HG03354 (cell line): Measurements from ENCODE around the gene PGR.

Source experiments
- ATAC-seq: cut with Tn5 transposase; IDR thresholded peaks from one replicate; pipeline ENCODE4 v1.9.1; 2021; ENCODE audit warnings: mild to moderate bottlenecking; ENCODE audit not compliant: unreplicated experiment, poor library complexity, severe bottlenecking

Gene PGR

GRCh38 chr11:101129203-101129943, at the start of gene PGR:
Gene PGR, minus strand, starts transcription at chr11:101129813. Its CDS starts 743 bp downstream, at chr11:101129070.
- no peak for ATAC-seq

- ATAC-seq: no peak
Measured at GRCh38 chr11:101176381-101176780, 46.8 kb upstream of the PGR start.

GRCh38 chr11:101169944-101170343, 40.3 kb upstream of the PGR start:
- no peak for ATAC-seq

DNA sequence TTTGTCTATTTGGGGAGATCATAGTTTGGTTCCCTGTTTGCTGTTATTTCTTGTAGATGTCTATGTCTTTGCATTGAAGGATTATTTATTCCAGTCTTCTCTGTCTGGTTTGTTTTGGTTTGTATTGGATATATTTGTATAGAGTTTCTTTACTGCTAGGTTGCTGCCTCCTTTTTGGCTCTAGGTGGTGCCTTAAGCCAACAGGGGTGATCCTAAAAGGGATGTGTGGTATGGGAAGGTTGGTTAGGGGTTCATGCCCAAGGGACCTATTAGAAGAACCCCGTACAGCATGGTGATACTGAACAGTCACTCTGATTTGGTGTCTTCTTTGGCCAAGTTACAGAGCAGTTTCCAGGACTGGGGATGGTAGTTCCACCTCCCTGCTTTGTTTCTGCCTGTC, 36.4 kb upstream of the PGR start:
- ATAC-seq: no peak

GRCh38 chr11:101158119-101158518, 28.5 kb upstream of the PGR start:
- no peak for ATAC-seq

DNA sequence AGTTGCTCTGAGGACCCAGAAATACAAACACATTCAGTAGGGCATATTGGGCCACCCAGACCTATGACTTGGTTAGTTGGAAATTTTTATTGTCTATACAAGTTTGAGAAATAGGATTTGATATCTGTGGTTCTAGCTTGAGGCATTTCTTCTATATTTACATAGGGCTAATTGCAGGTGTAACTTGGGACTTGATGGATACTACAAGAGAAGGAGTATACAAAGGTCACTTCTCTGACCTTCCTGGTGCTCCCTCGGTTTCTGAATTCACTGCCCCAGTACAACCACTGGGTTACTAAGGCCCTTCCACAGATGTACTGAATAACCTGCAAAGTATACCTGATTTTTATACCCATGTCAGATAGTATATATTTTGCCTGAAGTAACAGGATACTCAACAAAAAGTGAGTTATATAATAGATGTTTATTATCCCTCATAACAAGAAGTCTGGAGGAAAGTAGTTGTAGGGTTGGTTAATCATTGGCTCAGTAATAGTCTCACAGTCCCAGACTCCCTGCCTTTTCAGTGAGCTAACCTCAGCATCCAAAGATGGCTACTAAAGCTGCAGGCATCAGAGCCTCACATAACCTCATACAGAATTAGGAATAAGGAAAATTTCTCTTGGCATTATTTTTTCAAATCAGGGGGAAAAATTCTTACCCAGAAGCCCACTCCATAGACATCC, 8.8 kb upstream of the PGR start:
- ATAC-seq: no peak

DNA sequence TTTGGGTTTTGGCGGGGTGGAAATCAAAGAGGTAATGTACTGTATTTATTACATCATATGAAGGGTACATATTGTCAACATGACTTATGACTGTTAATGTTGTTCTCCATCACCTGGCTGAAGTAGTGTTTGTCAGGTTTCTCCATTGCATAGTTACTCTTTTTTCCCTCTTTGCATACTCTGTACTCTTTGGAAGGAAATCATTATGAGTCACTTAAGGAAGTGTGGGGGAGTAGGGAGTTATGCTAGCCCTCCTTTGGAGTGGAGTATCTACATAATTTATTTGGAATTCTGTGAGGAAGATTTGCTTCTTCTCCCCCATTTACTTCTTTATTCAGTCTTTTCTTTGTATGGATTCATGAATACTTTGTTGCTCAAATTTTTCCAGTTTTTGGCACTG, 3.6 kb upstream of the PGR start:
- no peak for ATAC-seq

DNA sequence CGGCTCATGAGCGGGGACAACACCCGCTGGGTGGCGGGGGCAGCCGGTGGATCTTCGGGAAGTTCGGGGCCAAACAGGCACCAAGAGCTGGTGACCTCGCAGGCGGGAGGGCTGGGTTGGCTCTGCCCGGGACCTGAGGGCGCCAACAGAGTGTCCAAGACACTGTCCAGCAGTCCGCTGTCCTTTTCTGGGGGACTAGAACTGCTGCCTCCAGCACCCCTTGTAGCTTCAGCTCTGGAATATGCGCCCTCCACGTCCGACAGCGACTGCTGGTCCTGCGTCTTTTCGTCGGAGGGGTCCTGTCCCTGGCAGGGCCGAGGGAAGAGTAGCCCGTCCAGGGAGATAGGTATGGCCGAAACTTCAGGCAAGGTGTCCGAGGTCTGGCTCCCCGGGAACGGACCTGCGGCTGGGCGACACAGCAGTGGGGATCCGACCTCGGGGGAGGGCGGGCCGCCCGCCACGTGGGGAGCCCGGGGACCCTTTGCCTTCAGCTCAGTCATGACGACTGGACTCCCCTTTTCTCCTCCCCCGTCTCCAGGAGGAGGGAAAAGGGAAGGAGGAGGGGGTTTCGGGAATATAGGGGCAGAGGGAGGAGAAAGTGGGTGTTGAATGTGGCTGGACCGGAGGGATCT, 926 bp downstream of the PGR start:
- ATAC-seq: no peak

- no peak for ATAC-seq
Measured at GRCh38 chr11:101127699-101128570, 1.7 kb downstream of the PGR start.

DNA sequence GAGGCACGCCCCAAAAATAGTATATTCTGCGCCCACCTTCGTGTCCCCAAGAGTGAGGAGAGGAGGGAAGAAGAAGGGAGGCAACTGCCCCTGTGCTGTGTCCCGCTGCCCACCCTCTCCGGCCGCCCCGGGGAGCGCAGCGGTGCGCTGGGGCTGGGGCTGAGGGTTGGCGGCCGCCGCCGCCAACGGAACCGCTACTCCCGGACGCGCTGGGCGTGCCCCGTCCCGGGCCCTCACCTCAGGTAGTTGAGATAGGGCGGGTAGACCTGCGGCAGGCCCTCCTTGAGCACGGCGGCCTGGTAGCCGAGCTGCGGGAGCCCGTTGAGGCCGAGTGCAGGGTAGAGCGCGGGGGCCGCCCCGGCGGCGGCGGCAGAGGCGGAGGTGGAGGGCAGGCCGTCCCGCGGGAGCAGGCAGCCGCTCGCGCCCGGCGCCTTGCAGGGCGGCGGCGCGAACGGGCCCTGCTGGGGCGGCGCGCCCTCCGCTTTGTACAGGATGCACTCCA, 2.4 kb downstream of the PGR start:
- no peak for ATAC-seq

DNA sequence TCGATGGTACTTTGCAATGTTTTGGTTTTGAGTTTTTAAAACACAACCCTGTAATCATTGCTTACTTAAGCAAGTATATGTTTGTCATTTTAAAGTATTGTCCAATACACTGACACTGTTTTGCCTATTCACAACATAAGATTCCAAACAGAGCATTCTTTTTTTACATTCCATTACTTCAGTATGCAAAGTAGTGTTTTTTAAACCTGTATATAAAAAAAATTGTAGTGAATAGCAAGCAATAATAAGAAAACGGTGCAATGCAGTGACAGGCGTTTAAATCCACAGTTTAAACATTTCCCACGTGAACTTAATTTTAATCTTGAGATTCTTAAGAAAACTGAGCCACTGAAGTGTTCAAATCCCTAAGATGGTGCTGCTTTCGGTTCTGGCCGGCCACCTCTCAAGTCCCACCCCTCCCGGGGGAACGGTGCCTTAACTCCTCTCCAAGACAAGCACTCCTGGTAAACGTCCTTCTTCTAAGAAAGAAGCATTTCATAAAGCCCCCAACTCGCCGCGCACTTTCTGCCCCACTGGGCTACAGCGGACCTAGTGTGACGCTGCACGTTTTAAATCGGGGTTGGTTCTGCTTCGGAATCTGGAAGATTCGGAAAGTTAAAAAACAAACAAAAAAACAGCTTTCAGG, 2.9 kb downstream of the PGR start:
- no peak for ATAC-seq

DNA sequence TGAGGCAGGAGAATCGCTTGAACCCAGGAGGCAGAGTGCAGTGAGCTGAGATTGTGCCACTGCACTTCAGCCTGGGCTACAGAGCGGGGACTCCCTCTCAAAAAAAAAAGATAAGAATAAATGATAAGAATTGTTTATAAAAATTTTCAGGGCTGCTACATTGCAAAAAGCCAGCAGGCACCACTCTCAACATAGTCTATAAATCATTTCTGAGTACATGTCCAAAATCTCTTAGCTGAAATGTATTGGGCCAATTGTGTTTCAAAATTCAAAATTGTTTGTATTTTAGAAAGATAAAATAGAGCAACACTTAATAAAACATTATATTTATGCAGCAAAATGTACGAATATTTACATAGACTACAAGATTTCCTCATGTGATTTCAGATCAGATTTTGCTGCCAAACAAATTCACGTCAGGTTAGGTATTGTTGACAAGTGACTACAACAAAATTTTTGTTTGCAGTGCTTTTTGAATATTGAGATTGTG, 13.9 kb downstream of the PGR start:
- no peak for ATAC-seq

GRCh38 chr11:101113540-101113939, 16.1 kb downstream of the PGR start:
- ATAC-seq: no peak

GRCh38 chr11:101104716-101105115, 24.9 kb downstream of the PGR start:
- no peak for ATAC-seq

- ATAC-seq: no peak
Measured at GRCh38 chr11:101103433-101103832, 26.2 kb downstream of the PGR start.

GRCh38 chr11:101100601-101101000, 29.0 kb downstream of the PGR start:
- no peak for ATAC-seq

- no peak for ATAC-seq
Measured at GRCh38 chr11:101096036-101096704, 33.4 kb downstream of the PGR start.

DNA sequence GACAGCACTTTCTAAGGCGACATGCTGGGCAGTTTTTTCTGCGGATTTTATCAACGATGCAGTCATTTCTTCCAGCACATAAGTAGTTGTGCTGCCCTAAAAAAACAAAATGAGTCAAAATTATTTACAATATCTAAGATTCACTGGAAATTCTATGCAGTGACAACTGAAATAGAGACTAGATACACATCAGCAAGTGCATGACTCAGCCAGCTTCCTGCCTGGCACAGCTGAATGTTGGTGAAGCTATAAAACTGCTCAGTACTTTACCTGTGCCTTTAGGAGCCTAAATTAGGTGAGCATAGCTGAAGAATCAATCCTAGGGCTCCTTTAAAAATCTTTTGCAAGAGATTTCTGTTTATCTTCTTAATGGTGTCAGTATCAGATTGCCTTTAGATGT, 37.8 kb downstream of the PGR start:
- no peak for ATAC-seq
